ENCODE results near the gene SNRNP35.

SNRNP35 gene

GRCh38 chr12:123468786-123469185 lies 10.8 kb downstream of the SNRNP35 start:
- TF ChIP-seq, protein P1, sequence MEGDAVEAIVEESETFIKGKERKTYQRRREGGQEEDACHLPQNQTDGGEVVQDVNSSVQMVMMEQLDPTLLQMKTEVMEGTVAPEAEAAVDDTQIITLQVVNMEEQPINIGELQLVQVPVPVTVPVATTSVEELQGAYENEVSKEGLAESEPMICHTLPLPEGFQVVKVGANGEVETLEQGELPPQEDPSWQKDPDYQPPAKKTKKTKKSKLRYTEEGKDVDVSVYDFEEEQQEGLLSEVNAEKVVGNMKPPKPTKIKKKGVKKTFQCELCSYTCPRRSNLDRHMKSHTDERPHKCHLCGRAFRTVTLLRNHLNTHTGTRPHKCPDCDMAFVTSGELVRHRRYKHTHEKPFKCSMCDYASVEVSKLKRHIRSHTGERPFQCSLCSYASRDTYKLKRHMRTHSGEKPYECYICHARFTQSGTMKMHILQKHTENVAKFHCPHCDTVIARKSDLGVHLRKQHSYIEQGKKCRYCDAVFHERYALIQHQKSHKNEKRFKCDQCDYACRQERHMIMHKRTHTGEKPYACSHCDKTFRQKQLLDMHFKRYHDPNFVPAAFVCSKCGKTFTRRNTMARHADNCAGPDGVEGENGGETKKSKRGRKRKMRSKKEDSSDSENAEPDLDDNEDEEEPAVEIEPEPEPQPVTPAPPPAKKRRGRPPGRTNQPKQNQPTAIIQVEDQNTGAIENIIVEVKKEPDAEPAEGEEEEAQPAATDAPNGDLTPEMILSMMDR (IDR thresholded peaks at IDR 0.05), result no peak
- TF ChIP-seq ZFX (IDR thresholded peaks at IDR 0.05; ENCODE audit: borderline replicate concordance), result no peak
- no peak overlapping the region for H3K27ac ChIP-seq

DNA sequence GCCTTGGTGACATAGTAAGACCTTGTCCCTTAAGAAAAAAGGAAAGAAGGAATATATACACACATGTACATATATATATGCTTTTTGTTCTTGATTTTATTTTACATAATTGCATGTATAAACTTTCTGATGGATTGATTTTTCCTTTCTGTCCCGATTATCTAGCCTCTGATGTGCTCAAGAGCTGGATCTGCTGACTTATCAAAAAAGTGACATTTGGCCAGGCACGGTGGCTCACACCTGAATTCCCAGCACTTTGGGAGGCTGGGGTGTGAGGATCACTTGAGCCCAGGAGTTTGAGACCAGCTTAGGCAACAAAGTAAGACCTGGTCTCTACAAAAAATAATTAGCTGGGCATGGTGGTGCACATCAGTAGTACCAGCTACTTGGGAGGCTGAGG lies 12.0 kb downstream of the SNRNP35 start:
- H3K27ac ChIP-seq, result no peak overlapping the region
- no peak for TF ChIP-seq ZFX (IDR thresholded peaks at IDR 0.05; ENCODE audit: borderline replicate concordance)
- TF ChIP-seq, protein P1 (IDR thresholded peaks at IDR 0.05), result no peak

- TF ChIP-seq, protein P1 (IDR thresholded peaks at IDR 0.05), result no peak
- no peak for TF ChIP-seq ZFX (IDR thresholded peaks at IDR 0.05; ENCODE audit: borderline replicate concordance)
- no peak overlapping the region for H3K27ac ChIP-seq
Observed at GRCh38 chr12:123471374-123472068, 13.6 kb downstream of the SNRNP35 start.

GRCh38 chr12:123472438-123472849 lies 14.5 kb downstream of the SNRNP35 start:
- TF ChIP-seq, protein P1 (IDR thresholded peaks at IDR 0.05), result no peak
- TF ChIP-seq ZFX (IDR thresholded peaks at IDR 0.05; ENCODE audit: borderline replicate concordance), result no peak

GRCh38 chr12:123474485-123475245 lies 16.7 kb downstream of the SNRNP35 start:
- 0 out of 2 replicates have a peak overlapping the region, but pooled peaks have one; percentile 9 for H3K27ac ChIP-seq
- TF ChIP-seq, protein P1 (IDR thresholded peaks at IDR 0.05), result no peak
- TF ChIP-seq ZFX (IDR thresholded peaks at IDR 0.05; ENCODE audit: borderline replicate concordance), result no peak

More at GRCh38 chr12:123472438-123472849, 14.5 kb downstream of the SNRNP35 start:
- no peak overlapping the region for H3K27ac ChIP-seq

- TF ChIP-seq, protein P1 (IDR thresholded peaks at IDR 0.05), result no peak
- H3K27ac ChIP-seq, result 0 out of 2 replicates have a peak overlapping the region, but pooled peaks have one; percentile 9
Observed at GRCh38 chr12:123475246-123475703, 17.3 kb downstream of the SNRNP35 start.

GRCh38 chr12:123478069-123478468 lies 20.1 kb downstream of the SNRNP35 start:
- TF ChIP-seq, protein P1 (IDR thresholded peaks at IDR 0.05), result no peak
- TF ChIP-seq ZFX (IDR thresholded peaks at IDR 0.05; ENCODE audit: borderline replicate concordance), result no peak
- H3K27ac ChIP-seq, result no peak overlapping the region
